HG02623 (cell line): ENCODE results near the gene LAP3.
A peak's percentile ranks its signal among the peaks of the same experiment; 100 is the strongest.

Source experiments
- ATAC-seq: cut with Tn5 transposase; IDR thresholded peaks from one replicate; pipeline ENCODE4 v1.9.1; 2021; ENCODE audit warnings: moderate library complexity; ENCODE audit not compliant: unreplicated experiment

Gene LAP3

GRCh38 chr4:17614416-17615299, 37.7 kb downstream of the LAP3 start, which contains the start of gene MED28:
TSS of gene MED28 (plus strand) at chr4:17614641. CDS start at chr4:17614655, 14 bp downstream.
- peak; percentile 95 for ATAC-seq

DNA sequence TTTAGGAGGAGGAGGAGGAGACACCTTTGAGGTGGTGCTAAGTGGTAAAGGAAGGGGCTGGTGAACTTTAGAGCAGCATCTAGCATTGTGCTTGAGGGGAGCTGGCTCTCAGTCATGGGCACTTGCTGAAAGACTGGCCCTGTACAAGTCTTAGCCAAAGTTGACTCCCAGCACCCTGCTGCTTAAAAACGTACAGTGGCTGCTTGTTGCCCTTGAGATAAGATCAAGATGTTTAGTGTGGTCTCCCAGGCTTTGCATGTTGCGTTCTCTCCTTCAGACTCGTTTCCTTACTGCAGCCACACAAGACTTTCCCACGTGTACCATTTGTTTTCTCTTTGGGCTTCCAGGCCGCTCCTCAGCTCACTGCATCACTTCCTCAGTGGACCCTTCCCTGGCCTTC, 39.3 kb downstream of the LAP3 start:
- ATAC-seq = no peak

DNA sequence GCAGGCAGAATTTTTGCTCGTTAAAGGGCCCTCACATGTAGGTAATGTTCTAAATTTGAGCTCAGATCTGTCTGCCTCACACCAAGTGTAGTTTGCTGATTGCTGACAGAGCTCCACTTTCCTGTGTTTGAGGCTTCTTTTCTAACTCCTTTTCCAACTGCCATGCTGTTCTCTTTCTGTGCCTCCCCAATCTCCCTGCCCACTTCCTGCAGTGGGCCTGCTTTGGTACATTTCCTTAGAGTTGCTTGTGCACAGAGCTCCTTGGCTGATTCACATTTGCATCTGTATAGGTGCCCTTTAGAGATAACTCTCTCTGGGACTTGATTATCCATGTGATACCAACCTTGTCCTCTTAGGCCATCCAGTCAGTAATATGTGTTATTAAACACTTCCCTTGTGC, 41.9 kb downstream of the LAP3 start:
- no peak for ATAC-seq

- no peak for ATAC-seq
Observed at GRCh38 chr4:17619416-17620105, 42.6 kb downstream of the LAP3 start.

GRCh38 chr4:17623451-17624001, 46.5 kb downstream of the LAP3 start:
- no peak for ATAC-seq

- no peak for ATAC-seq
Observed at GRCh38 chr4:17624821-17625220, 47.8 kb downstream of the LAP3 start.

GRCh38 chr4:17630228-17630627, 53.2 kb downstream of the LAP3 start:
- ATAC-seq = no peak

- ATAC-seq = no peak
Observed at GRCh38 chr4:17633600-17633999, 56.6 kb downstream of the LAP3 start.

- no peak for ATAC-seq
Observed at GRCh38 chr4:17635056-17635455, 58.1 kb downstream of the LAP3 start.

- no peak for ATAC-seq
Observed at GRCh38 chr4:17636341-17636695, 59.3 kb downstream of the LAP3 start.

GRCh38 chr4:17636696-17637622, 60.0 kb downstream of the LAP3 start:
- peak; percentile 82 for ATAC-seq

- no peak for ATAC-seq
Observed at GRCh38 chr4:17639136-17639535, 62.1 kb downstream of the LAP3 start.

GRCh38 chr4:17642398-17642783, 65.4 kb downstream of the LAP3 start:
- no peak for ATAC-seq

- ATAC-seq = no peak
Observed at GRCh38 chr4:17646693-17647092, 69.7 kb downstream of the LAP3 start.

GRCh38 chr4:17647176-17647806, 70.3 kb downstream of the LAP3 start:
- ATAC-seq = no peak

- no peak for ATAC-seq
Observed at GRCh38 chr4:17647927-17648326, 70.9 kb downstream of the LAP3 start.

DNA sequence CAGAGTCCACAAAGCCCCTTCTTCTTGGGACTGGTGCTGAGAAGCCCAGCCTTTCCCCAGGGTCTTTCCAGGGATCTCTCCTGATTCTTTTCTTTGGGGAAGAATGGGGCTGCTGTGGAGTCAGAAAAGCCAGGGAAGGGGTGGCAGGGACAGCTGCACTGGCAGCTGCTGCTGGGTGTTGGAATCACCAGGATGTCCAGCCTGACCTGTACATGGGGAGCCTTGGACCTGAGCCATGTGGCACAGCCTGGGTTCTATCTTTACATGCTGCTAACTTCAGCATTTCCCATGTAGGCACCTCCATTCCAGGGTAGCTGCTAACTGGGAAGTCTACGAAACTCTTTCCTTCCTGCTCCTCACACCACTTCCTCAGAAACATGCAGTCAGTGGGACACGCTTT, 73.4 kb downstream of the LAP3 start:
- no peak for ATAC-seq

DNA sequence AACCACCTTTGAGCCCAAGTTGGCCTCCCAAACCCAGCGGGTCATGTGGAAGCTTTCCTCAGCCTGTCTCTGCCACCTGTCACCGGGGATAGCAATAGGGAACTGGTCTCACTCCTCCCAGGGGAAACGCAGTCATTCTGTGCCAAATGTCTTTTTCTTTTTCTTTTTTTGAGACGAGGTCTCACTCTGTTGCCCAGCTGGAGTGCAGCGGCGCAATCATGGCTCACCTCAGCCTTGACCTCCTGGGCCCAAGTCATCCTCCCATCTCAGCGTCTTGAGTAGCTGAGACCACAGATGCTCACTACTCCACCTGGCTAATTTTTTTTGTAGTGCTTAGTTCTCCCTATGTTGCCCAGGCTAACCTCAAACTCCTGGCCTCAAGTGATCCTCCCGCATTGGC, 77.7 kb downstream of the LAP3 start:
- ATAC-seq = no peak

- no peak for ATAC-seq
Observed at GRCh38 chr4:17657090-17657489, 80.1 kb downstream of the LAP3 start.
